Activated T-cell treated with anti-CD3 and anti-CD28 coated beads for 48 hours (primary cell): ENCODE data around the gene MORN1.

Source experiments
- DNase-seq: peaks from one replicate; pipeline ENCODE4 v3.0.0-alpha.2; 2020; ENCODE audit warnings: low read depth

The MORN1 gene

DNA sequence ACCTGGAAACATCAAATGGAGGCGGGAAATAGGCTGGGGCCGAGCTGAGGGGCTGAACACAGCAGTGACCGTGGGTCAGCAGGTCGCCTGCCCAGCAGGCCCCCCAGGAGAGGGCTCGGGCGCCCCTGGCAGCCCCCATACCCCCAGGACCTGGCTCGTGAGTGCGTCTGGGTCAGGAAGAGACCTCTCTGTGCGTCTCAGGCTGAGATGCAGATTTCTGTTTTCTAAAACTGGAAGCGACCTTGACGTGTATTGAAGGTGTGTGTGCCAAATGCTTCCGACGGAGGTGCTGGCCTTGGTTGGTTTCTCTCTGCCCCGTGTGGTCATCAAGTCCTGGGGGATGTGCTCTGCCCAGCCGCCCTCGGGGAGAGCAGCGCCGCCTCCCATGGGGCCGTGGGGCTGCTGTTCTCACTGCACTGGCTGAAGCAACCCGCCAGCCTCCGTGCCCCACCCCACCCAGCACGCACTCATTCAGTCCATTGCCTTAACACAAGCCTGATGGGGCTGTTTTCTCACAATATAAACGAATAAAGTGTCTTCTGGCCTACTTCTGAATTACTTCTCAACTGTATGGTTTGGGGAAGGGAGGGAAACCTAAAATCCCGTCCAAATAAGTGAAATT is 13.6 kb upstream of the MORN1 start:
- DNase-seq, result no peak

DNA sequence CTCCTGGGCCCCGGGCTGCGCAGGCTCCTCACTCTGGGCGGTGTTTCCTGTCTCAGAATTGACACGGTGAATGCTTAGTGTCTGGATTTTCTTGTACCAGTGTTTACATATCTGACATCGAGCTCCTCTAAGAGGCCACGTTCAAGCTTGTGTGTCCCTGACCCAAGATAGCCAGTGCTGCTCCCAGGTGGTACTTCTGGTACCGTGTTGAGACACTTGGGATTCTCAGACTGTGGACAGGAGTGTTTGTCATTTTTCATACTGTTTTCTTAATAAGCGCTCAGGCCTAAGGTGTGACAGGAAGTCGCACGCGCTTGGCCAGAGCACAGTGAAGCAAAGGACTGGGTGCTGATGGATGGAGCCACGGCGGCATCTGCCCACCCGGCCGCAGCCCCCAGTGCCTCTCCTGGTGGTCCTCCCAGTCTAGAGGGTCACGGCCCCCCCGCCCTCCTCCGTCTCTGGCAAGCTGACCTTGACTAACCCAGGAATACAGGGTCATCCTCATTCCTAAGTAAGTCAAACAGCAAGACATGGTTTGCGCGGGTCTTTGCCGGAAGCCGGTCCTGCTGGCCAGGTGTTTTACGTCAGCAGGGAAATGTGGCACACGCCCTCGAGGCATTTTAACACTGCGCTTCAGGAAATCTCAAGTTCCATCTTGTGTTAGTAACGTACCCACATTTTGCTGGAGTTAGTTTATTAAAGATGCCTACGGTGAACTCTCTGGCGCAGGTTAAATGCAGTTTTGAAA is 13.0 kb upstream of the MORN1 start:
- DNase-seq, result no peak

DNA sequence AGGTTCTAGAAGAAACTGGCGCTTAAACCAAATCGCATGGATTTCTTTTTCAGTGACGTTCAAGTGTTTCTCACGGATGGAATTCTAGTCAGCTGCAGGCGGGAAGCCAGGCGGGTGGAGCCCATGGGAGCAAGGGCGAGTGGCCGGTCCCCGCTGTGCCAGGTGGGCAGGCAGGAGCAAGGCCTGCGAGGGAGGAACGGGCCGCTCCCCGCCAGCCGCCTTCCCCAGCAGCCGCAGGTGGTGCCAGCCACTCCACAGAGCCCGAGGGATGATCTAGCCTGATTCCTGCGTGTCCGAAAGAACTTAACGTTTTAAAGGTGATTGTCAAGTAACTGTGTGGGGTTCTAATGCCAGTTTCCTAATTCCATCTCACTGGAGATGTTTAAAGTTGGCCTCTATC is 11.9 kb upstream of the MORN1 start:
- no peak for DNase-seq

DNA sequence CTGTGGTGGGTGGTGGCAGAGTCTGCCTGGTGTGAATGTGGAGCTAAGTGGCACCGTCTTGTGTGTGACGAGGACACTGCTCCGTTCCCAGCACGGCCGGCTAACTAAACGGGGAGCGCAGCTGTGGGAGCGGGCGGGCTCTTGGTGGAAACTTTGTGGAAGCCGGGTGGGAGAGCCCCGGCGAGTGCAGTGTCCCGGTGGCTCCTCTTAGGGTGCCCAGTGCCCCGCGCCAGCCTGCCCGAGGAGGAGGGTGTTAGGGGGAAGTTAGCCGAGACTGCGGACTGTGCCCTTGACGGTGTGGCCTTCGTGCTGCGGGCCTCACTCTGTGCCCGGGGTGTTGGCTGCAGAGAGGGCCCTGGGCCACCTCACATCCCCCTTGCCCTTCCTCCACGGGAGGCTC is 11.1 kb upstream of the MORN1 start:
- DNase-seq, result no peak

DNA sequence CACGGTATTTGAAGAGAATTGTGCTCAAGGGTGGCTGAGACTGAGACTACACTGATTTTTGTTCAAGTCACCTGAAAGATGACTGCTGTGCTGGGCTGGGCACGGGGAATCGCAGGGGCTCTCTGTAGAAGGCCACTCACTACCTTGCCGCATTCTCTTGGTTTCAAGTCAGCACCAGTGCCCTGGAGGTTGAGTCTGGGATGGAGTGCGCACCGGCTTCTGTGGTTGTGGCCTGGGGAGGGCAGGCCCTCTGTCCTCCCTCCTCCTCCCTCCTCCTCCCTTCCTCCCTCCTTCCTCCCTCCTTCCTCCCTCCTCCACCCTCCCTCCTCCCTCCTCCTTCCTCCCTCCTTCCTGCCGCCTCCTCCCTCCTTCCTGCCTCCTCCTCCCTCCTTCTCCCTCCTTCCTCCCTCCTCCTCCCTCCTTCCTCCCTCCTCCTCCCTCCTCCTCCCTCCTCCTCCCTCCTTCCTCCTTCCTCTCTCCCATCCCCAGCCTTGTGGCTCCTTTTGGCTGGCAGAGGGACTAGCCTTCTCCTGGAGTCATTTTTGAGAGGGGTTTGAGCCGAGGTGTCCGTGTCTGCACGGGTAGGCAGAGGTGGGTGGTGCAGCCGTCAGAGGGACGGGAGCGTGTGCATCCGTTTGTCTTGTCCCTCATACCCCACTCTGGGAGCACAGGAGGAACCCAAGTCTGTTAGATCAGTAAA is 9.7 kb upstream of the MORN1 start:
- no peak for DNase-seq

DNA sequence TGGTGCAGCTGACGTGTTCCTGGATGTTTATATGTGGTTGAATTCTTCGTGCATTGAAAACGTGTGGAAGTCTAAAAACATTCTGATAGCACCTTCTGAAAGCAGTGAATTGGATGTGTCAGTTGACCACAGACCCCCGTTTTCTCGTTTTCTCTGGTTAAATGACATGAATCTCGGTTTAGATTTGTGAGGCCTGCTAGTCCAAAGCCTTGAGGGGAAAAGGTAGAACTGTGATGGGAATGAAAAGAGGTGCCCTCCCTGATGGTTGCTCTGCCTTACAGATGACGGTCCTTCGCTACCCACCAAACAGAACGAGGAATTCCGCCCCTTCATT is 9.2 kb upstream of the MORN1 start:
- DNase-seq, result no peak

DNA sequence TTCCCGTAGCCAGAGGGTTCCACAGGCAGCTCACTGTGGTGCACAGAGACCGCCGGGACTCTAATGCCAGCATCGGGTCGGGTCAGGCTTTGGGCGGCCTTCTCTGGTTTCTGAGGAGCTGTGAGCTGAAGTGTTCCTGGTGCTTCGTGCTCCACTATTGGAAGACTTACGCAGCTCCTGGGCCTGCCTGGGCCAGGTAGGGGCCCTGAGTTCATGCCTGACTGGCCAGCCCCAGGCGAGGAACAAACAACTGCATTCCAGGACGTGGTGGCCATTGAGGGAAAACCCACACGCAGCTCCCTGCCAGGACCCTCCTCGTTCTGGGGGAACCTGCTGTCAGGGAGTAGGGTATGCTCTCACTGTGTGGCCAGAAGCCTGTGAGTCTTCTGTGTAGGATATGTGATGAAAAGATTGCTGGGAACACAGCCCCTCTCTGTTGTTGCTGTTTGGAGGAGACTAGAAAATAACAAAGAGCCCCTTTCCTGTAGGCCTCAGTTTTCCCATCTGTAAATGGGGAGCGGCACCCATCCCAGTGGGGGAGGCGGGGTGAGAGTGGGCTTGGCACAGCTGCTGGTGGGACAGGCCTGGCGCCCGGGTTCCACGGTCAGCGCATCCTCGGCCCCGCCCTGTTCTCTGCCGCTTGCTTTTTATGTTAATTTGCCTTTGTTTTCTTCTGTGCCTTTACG is 8.7 kb upstream of the MORN1 start:
- DNase-seq, result no peak

DNA sequence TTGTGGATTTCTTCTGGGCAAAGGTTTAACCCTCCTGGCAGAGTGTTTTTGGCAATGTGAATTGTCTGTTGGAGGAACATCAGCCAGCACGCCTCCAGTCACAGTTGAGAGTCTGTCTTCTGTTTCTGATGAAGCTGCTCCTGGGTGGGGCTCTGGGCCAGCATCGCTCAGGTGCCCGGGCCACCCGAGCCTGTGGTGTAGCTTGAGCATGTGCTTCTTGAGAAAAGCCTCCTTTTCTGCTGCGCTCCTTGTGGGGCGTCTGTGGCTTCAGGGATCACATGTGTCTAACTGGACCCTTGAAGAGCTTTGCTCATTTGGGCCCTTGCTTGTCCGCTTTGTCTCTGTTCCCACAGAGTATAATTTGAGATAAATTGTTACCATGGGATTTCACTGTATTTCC is 7.5 kb upstream of the MORN1 start:
- DNase-seq, result no peak

DNA sequence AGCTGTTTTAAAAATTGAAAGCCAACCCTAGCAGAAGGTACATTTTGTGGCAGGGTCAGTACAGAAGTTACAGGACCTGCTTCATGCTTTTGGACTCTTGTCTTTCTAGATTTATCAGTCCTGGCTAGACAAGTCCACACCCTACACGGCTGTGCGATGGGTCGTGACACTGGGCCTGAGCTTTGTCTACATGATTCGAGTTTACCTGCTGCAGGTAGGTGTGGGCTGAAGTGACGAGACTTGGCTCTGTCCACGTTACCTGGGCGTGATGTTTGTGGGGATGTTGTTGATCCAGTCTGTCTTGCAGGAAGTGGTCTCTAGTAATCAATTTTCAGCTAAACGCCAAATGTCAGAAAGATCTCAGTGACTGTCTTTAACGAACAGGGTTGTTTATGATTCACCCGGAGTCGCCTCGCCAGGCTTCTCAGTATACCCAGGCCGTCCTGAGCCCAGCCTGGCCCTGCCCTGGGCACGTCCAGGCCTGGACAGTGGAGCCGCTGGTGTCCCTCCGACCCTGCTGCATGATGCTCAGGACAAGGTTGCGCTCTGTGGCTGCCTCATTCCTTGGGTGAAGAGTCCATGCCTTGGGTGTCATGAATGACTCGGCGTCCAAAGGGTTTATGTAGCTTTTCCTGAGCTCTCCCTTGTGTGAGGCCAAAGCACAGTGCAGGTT is 5.8 kb upstream of the MORN1 start:
- DNase-seq, result no peak

DNA sequence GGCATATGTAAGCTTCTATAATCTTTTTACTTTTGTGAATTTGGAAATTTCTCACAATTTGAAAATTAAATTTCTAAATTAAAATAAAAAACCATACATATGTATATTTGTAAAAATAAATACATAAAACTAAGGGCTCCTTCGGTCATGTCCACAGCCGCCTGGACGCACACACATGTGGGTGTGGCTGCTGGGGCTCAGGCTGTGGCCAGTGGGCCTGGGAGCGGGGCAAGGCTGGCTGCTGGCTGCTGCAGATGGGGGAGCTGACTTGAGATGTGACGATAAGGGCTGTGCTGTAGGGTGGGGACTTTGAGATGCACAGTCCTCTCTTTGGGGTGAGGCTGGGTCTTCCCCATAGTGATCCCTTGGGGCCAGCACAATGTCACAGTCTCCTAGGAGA is 5.1 kb upstream of the MORN1 start:
- no peak for DNase-seq

DNA sequence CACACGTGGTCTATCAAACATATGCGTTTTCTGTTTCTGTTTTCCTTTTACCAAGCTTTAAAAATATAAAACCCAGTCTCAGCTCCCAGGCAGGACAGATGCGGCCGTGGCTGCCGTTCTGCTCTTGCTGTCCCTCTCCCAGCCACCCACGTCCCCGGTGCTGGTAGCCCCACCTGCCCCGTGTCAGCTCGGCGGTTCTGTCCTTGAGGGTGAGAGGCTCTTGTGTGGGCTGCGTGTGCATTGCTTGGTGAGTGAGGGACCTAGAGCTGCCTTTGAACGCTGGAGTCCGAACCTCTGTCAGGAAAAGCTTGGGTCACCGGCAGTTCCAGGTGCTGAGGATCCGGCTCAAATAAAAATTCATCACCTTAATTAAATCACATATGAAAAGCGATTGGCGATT is 4.7 kb upstream of the MORN1 start:
- no peak for DNase-seq

DNA sequence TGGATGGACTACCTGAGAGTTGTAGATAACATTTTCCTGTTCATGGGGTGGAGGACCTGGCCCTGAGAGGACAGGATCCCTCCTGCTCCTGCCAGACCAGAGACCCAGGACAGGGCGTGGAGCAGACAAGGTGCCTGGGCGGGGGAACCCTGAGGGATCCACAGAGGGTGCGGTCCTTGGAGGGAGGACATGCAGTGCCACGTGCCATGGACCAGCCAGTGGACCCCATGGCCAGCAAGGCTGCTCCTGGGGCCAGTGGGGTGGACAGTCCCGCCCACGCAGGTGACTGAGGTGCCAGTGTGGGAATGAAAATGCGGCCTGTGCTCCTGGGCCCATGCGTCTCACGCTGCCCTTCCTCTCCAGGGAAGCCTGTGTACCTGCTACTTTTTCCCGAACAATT is 3.9 kb upstream of the MORN1 start:
- DNase-seq, result no peak

DNA sequence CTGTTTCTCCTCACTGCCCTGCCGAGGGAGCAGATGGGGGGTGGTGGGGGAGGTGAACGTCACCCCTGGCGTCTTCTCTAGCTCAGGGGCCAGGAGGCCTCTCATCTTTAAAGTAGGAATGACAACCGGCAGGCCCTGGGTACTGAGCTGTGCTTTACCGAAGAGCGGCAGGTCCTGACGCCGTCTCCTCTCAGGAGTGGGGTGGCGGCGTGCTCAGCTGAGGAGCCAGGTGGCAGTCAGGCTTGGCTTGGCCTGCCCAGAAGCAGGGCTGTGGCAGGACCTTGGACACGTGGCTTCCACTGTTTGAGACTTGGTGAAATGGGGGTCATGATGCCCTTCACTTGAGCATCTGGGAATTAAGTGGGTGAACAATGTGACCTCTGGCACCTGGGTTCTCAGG is 3.4 kb upstream of the MORN1 start:
- no peak for DNase-seq

DNA sequence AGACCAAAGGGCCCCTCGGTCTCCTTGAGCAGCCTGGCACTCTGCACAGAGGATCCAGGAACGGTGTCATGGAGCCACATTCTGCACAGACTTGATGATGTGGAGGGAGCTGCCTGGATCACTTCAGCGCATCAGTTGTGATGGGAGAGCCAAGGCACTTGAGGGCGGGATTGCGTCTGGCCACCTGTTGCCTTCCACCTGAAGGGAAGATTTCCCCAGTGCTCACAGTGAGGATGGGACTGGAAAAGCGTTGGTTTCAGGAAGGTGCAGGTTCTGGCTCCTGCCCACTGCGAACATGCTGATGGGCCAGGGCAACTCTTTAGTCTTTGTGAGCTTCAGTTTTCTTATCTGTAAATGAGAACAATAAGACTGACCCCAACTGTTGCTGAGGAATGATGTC is 2.9 kb upstream of the MORN1 start:
- no peak for DNase-seq

DNA sequence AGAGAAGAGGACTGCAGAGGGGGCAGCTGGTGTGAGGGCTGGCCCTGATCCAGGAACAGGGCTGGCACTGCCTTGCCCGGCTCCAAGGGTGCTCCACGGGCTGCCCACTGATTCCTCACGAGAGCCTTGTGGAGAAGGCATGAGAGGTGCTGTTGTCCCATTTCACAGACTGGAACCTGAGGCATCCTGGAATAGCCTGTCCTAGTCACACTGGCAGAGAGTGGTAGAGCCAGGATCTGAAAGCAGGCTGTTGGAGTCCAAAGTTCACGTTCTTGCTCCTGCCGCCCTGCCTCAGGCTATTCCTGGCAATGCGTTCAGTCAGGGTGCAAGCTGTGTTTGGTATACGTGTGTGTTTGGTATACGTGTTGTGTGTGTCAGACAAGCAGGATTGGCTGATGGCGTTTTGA is 2.1 kb upstream of the MORN1 start:
- no peak for DNase-seq

DNA sequence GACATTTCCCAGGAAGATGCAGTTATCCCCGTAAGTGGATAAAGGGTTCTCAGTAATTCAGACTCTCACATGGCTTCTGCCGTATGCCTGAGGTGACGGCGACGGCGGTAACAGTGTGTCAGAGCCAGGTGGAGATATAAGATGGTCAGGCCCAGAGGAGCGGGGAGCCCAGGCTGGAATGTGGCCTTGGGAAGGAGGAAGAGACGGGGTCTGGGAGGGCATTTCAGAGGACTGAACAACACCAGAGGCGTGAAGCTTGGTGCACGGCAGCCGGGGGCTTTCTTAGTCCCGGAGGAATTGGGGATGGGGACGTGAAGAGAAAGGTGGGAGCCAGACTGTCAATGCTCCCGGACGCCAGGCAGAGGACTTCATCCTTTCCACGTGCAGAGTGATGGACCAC is 1.3 kb upstream of the MORN1 start:
- no peak for DNase-seq

DNA sequence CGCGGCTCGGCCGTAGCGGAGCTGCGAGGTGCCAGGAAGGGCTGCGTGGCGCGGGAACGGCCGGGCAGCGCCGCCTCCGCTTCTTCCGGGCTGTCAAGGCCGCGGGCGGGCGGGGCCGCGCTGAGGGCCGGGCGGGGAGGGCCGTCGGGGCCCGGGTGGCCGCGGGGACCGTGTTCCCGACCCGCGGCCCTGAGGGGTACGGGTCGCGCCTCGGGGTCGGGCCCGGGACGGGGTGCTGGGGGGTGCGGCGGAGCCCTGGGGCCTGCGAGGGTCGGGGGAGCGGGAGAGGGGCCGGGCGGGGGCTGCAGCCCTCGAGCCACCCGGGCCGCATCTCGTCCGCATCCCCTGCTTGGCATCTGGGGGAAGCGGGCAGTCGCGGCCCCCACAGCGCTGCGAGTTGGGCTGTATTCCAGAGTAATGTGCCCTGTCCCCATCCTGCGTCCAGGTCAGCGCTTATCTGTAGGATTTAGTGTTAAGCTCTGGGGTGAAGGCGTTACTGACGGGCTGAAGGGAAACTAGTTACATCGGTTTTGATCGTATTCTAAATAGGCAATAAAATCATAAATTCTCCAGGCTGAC is 666 bp upstream of the MORN1 start:
- no peak for DNase-seq

DNA sequence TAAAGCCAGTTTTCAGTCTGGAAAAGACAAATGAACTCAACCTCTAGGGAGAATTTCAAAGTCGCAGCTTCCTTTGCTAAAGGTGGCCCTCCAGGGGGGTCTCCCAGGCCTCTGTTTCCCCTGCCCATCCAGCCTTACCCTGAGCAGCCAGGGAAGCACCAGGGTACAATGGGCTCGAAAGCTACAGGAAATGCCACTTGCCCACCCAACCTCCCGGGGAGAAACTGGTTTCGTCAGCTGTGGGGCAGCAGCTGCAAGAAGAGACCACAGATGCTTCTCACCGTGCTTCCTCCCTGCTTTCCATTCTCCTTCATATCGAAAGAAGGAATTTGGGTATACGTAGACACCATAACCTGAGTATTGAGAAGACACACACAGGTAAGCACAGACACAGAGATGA is 1.7 kb downstream of the MORN1 start:
- DNase-seq, result no peak

DNA sequence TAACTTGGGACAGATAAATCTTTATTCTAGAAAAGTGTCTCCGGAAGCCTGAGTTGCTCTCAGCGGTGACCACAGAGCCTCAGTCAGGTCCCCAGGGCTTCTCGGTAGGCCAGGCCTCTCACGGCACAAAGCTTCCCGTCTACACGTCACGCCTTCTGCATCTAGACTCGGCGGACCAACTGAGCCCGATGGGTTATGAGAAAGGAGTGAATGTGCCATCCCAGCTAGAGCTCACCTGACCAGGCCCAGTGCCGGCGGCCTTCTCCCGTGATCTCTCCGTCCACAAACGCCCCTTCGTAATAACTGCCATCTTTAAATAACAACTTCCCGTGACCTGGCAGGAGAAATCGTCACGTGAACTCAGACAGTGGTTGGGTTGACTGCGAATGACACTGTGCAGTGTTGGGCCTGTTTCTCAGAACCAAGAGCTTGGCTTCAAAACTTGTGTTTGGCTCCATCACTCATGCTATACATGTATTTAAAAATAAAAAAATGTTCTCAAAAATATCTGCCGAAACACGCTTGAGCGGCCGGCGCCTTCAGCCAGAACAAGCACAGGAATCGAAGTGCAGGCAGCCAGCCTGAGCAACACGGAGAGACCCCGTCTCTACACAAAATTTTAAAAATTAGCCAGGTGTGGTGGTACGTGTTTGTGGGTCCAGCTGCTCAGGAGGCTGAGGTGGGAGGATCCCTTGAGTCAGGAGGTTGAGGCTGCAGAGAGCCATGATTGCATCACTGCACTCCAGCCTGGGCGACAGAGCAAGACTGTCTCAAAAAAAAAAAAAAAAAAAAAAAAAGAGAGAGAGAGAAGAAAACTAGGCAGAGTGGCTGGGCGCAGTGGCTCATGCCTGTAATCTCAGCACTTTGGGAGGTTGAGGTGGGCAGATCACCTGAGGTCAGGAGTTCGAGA is 3.1 kb downstream of the MORN1 start:
- DNase-seq, result no peak

DNA sequence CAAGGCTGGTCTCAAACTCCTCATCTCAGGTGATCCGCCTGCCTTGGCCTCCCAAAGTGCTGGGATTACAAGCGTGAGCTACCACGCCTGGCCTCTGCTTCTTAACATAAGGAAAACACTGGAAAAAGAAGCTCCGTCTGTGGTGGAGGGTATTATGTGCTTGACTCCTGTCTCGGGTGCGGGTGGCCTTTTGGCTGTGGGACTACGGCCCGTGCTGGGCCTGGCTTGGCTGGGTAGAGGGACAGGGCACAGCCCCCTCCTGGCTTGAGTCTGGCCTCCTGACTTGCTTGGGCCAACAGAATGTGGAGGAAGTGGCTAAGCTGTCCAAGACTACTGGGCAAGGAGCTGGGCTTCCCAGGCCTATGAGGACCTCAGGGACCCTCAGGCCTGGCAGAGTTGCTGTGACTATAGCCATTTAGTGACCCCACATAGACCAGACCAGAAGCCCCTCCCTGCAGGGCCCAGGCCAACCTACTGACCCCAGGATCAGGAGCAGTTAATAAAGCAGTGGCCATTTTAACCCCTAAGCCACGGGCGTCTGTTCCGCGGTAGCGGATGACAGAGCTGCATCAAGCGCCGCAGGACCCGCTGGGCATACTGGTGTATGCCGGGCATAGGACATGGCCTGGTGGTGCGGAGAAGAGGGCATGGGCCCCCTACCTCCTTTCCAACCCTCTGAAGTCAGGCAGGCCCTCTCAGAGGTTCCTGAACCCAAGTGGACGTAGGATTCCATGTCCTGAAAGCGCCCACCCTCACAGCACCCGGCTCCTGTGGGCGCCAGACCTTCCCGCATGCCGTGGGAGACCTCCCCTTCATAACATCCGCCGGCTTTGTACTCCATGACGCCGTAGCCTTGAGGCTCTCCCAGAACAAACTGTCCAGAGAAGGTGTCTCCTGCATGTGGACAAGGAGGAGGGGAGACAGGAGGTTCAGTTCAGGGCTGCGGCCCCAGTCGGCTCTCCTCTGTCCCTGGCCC is 4.4 kb downstream of the MORN1 start:
- no peak for DNase-seq
